Adipocyte (in vitro differentiated cells): Measurements from ENCODE around the gene ASAH2.

ENCODE experiments used
- DNase-seq: peaks from one replicate; pipeline ENCODE4 v3.0.0-alpha.2; 2015; ENCODE audit warnings: low read depth
- H3K27me3 ChIP-seq: replicated peaks from 2 replicates; pipeline ENCODE4 v1.7.0; 2013; ENCODE audit warnings: mild to moderate bottlenecking, low read length, moderate library complexity; ENCODE audit not compliant: control insufficient read depth, insufficient read depth
- H3K36me3 ChIP-seq: 2 replicates; pipeline ENCODE4 v1.7.0; 2013; ENCODE audit warnings: low read length, mild to moderate bottlenecking, moderate library complexity; ENCODE audit not compliant: control insufficient read depth, insufficient read depth, severe bottlenecking
- H3K4me1 ChIP-seq: 2 replicates; pipeline ENCODE4 v1.7.0; 2013; ENCODE audit warnings: mild to moderate bottlenecking, low read length, moderate library complexity; ENCODE audit not compliant: control insufficient read depth, insufficient read depth
- H3K4me3 ChIP-seq: 2 replicates; pipeline ENCODE4 v1.7.0; 2013; ENCODE audit warnings: mild to moderate bottlenecking, low read length, moderate library complexity
- H3K9ac ChIP-seq: 2 replicates; pipeline ENCODE4 v1.7.0; 2013; ENCODE audit warnings: mild to moderate bottlenecking, low read length, moderate library complexity
- H3K9me3 ChIP-seq: 2 replicates; pipeline ENCODE4 v1.7.0; 2013; ENCODE audit warnings: mild to moderate bottlenecking, low read length, moderate library complexity; ENCODE audit not compliant: control insufficient read depth

ASAH2 gene

DNA sequence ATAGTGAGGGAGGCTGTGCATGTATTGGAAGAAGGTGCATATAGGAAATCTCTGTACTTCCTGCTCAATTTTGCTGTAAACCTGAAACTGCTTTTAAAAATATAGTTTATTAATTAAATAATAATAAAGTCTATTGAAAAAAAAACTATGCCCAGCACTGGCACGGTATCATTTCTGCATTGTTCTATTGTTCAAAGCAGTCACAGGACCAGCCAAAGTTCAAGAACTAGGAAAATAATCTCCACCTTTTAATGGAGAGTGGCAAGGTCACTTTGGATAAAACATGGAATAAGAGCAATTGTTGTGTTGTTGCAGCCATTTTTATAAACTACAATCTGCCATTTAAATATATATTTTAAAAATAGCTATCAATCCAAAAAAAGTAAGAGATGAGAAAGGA is 24.7 kb downstream of the ASAH2 start:
- Histone ChIP-seq H3K36me3 (no peaks in the 10 kb centered on the region), H3K4me1 (no peaks in the 10 kb centered on the region), H3K9me3 (no peaks in the 10 kb centered on the region), H3K9ac (no peak overlapping the region), H3K4me3 (no peak overlapping the region), H3K27me3 (no peaks in the 10 kb centered on the region)
- DNase-seq, result no peak

DNA sequence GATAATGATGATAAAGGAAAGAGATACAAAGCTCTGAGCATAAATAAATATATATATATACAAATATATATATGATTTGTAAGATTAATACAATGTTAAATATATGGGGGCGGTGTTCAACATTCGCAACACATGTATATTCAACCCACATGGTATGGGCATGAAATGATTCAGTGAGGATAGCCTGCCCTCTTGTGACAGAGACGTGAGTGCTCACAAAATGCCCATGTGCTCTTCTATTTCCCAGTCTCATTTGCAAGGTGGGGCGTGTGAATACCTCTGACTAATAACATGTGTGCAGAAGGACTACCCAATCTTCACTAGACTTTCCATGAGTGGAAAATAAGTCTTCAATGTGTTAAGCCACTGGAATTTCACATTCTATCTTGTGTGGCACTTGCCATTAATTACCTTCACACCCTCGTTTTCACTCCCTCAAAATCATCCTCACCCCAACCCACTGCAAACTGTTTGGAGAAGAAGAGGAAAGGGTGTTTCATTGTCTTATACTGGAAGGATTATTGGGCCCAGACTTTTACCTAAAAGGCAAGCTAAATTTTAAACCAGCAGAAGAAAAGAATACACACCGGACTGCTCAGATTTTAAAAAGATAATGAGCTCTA is 26.9 kb downstream of the ASAH2 start:
- Histone ChIP-seq H3K9ac (no peak overlapping the region), H3K4me1 (no peaks in the 10 kb centered on the region), H3K9me3 (no peaks in the 10 kb centered on the region), H3K27me3 (no peaks in the 10 kb centered on the region), H3K4me3 (no peak overlapping the region), H3K36me3 (no peaks in the 10 kb centered on the region)
- peak; percentile 71 for DNase-seq

DNA sequence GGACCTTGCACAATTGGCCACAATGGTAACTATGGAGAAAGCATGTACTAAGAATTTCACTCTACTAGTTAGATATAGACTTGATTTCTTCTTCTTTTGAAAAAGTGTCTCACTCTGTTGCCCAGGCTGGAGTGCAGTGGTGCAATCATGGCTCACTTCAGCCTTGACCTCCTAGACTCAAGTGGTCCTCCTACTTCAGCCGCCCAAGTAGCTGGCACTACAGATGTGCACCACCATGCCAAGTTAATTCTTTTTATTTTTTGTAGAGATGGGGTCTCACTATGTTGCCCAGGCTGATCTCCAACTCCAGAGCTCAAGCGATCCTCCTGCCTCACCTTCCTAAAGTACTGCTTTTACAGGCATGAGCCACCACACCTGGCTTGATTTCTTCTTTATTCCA is 29.1 kb downstream of the ASAH2 start:
- no peak for DNase-seq
- Histone ChIP-seq H3K4me3 (no peak overlapping the region), H3K27me3 (no peaks in the 10 kb centered on the region), H3K36me3 (no peaks in the 10 kb centered on the region), H3K9ac (no peak overlapping the region), H3K9me3 (no peaks in the 10 kb centered on the region), H3K4me1 (peaks cover 3% of the 10 kb centered on the region)

DNA sequence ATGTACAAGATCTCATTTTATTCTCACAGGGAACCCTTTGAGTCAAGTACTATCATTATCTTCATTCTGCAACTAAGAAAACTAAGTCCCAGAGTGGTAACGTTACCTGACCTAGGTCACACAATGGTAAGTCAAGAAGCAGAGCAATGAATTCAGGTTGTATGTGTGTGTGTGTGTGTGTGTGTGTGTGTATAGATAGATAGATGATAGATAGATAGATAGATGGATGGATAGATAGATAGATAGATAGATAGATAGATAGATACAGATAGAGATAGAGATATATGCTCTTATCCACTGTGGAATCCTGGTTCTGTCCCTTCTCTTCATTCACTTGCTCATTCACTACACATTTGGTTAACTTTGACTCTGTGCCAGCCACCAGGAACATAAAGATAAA is 29.8 kb downstream of the ASAH2 start:
- Histone ChIP-seq H3K9ac (no peak overlapping the region), H3K36me3 (no peaks in the 10 kb centered on the region), H3K4me1 (peaks cover 11% of the 10 kb centered on the region), H3K9me3 (no peaks in the 10 kb centered on the region), H3K4me3 (no peak overlapping the region), H3K27me3 (no peaks in the 10 kb centered on the region)
- no peak for DNase-seq

DNA sequence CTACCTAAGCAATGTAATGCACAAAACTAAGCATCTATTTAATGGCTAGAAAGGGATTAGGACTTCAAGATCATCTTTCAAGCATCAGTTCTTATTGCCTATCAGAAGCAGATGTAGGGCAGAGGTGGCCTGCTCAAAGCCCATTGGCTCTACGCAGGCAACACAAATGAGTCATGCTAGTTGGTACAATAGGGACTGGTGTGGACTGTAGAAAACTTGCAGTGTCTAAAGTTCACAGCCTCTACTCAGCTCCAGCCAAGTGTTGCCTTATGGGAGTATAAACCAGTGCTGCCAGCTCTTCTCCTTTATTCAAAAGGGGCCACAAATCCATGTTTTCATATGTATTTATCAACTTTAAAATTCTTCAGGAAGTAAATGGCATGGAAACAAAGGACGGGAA is 31.7 kb downstream of the ASAH2 start:
- H3K36me3 ChIP-seq, result no peaks in the 10 kb centered on the region
- H3K4me1 ChIP-seq, result peaks cover 13% of the 10 kb centered on the region
- H3K9ac ChIP-seq, result no peak overlapping the region
- no peaks in the 10 kb centered on the region for H3K27me3 ChIP-seq
- no peak overlapping the region for H3K4me3 ChIP-seq
- no peaks in the 10 kb centered on the region for H3K9me3 ChIP-seq
- no peak for DNase-seq

DNA sequence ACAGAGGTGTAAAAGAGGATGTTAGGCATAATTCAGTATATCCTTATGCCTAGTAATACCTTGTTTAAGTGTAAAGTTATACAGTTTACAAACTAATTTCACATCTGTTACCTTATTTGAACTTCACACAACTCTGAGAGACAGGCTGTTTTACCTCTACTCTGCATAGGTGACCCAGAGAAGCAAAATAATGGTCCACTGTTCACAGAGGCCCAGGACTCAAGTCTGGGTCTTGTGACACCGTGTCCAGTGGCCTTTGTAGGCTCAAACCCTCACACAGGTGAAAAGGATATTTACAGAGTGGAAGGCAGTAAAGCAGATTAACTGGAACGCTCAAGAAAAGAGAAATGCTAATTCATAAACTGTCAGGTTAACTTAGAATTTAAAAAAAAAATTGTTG is 32.1 kb downstream of the ASAH2 start:
- H3K4me3 ChIP-seq, result no peak overlapping the region
- DNase-seq, result no peak
- no peaks in the 10 kb centered on the region for H3K9me3 ChIP-seq
- no peaks in the 10 kb centered on the region for H3K27me3 ChIP-seq
- H3K9ac ChIP-seq, result no peak overlapping the region
- peaks cover 13% of the 10 kb centered on the region for H3K4me1 ChIP-seq
- H3K36me3 ChIP-seq, result no peaks in the 10 kb centered on the region

DNA sequence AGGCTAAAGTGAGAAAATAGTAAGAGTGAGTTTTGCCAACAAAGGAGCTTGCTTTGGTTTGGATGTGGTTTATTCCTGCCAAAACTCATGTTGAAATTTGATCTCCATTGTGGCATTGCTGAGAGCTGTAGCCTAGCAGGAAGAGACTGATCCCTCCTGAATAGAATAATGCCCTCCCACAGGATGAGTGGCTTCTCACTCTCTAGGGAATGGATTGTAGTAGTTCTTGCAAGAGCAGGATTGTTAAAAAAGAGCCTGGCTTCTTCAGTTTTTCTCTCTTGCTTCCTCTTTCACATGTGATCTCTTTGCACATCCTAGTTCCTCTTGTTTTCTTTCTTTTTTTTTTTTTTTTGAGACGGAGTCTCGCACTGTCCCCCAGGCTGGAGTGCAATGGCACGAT is 34.4 kb downstream of the ASAH2 start:
- no peak overlapping the region for H3K9ac ChIP-seq
- peak; percentile 28 for DNase-seq
- peaks cover 13% of the 10 kb centered on the region for H3K4me1 ChIP-seq
- peaks cover 4% of the 10 kb centered on the region for H3K9me3 ChIP-seq
- H3K4me3 ChIP-seq, result no peak overlapping the region
- no peaks in the 10 kb centered on the region for H3K36me3 ChIP-seq
- no peaks in the 10 kb centered on the region for H3K27me3 ChIP-seq

DNA sequence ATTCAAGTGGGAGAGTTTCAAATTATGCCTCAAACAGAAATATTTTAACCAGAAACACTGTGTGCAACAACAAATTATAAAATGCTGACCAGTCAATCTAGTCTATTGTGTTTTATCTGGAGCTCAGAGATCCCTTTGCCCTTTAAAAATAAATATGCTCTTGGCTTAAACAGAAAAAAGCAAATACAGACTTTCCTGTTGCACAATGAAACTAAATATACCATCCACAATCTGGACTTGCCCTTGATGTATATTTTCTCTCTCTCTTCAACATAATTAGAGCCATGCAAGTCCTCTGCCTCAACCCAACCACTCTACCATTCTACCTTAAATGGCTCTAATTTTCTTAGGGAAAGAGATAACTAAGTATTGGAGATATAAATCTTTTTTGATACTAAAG is 34.9 kb downstream of the ASAH2 start:
- DNase-seq, result no peak
- Histone ChIP-seq H3K9me3 (peaks cover 7% of the 10 kb centered on the region), H3K27me3 (no peaks in the 10 kb centered on the region), H3K36me3 (no peaks in the 10 kb centered on the region), H3K4me1 (peaks cover 13% of the 10 kb centered on the region), H3K4me3 (no peak overlapping the region), H3K9ac (no peak overlapping the region)

DNA sequence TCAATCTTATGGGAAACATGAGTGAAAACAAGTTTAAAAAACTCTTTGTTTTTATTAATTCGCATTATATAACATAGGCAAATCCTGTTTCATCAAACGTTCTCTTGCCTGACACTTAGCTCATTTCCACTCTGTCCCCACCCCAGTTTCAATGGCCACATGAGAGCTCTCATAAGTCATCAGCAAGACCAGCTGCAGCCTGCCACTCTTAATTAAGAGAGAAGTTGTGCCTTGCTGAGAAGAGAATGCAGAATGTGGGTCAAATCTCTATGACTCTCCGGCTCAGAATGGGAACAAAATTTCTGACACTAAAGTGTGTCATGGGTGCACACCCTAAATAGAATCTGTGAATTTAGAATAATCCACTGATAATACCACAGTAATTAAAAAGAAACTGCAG is 39.6 kb downstream of the ASAH2 start:
- Histone ChIP-seq H3K9me3 (peaks cover 9% of the 10 kb centered on the region), H3K36me3 (no peaks in the 10 kb centered on the region), H3K4me3 (no peak overlapping the region), H3K4me1 (peaks cover 5% of the 10 kb centered on the region), H3K9ac (no peak overlapping the region), H3K27me3 (no peaks in the 10 kb centered on the region)
- DNase-seq, result no peak

DNA sequence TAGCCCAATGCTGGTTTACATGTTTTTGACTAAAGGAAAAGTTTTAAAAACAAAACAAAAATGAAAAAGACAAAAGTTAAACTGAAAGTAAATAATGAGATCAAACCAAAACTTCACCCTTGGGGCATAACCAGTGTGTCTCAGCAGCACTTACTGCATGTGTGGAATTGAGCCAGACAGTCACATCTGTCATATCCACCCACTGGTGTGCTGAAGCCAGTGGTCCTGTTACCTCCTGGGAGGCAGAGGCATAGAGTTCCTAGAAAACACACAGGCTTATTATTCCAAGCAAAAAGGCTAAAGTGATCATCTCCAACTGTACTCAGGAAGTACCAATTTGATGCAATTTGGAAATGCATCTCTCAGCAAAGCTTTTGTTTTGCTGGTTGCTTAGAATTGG is 40.4 kb downstream of the ASAH2 start:
- Histone ChIP-seq H3K9ac (no peak overlapping the region), H3K9me3 (peaks cover 9% of the 10 kb centered on the region), H3K27me3 (no peaks in the 10 kb centered on the region), H3K36me3 (no peaks in the 10 kb centered on the region), H3K4me3 (no peak overlapping the region), H3K4me1 (no peaks in the 10 kb centered on the region)
- no peak for DNase-seq
